Activated effector memory CD4-positive, alpha-beta T cell treated with Interleukin-2 at 50 U/mL for 16 hours (primary cell): Measurements from ENCODE around the gene JARID2.
A peak's percentile ranks its signal among the peaks of the same experiment; 100 is the strongest.

Source experiments
- DNase-seq: peaks from one replicate; pipeline ENCODE4 v3.0.0-alpha.2; 2020

JARID2 gene

GRCh38 chr6:15245361-15246216 is at the start of gene JARID2:
TSS of gene JARID2 (plus strand) at chr6:15246069. CDS start at chr6:15246540, 471 bp downstream.
- DNase-seq = peak; percentile 92

DNA sequence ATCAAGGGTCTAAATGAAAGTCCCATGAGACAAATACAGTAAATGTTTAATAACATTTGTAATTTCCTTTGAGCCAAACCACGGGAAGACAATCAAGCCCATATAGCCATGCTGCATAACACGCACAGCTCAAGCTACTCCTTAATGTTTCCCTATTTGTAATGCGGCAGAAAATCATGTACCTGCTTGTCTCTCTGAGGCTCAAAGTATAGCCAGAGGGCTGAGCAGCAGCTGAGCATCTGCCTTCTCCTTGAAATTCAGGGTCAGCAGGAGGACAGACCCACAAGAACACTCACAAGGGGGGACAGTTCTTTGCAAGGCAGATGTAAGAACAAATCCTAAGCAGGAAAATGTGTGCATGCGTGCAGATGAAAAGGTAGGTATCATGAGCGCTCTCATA is 45.8 kb upstream of the JARID2 start:
- no peak for DNase-seq

- no peak for DNase-seq
Measured at GRCh38 chr6:15205321-15205720, 40.5 kb upstream of the JARID2 start.

DNA sequence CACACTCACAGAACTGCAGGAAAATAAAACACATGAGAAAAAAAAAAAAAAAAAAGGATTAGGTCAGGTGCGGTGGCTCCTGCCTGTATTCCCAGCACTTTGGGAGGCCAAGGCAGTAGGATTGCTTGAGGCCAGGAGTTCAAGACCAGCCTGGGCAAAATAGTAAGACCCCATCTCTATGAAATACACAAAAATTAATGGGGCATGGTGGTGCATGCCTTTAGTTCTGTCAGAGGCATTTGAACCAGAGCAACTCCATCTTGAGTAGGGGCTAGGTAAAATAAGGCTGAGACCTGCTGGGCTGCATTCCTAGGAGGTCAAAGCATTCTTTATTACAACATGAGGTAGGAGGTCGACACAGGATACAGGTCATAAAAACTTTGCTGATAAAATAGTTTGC is 39.0 kb upstream of the JARID2 start:
- DNase-seq = no peak

DNA sequence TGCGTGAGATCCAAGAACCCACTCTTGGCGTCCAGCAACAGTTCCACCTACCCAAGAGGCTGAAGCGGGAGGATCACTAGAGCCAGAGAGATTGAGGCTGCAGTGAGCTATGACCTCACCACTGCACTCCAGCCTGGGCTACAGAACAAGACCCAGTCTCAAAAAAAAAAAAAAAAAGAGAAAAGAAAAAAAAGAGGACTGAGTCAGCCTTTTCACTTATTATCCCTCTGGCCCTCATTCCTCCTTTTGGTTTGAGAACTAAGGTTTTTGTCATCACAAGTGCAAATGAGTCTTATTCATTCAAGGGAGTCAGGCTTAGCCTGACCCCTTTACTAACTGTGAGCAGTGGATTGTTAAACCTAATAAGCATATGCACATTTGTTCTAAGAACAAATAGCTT is 37.9 kb upstream of the JARID2 start:
- DNase-seq = no peak

DNA sequence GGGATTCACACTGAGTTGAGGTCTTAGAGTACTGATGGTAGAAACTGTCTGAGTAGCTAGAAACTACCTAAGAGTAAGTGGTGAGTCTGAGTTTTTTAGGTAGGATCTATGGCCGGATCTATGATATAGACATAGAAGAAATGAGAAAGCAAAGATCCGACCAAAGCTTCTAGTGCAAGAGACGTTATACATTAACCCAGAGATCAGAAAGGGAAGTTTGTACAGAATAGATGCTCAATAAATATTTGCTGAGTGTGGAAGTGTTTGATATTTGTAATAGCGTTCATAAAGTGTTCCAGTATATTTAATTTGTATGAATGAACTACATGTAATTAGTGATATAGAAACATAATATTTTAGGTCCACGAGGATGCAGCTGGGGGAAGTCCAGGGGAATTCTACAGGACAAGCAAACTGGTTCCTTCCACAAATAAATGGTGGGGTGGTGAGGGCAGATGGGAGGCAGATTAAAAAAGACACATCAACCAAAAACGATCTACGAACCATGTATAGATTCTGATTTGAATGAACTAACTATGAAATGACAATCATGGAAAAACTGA is 31.9 kb upstream of the JARID2 start:
- no peak for DNase-seq

- no peak for DNase-seq
Measured at GRCh38 chr6:15218401-15218800, 27.5 kb upstream of the JARID2 start.

GRCh38 chr6:15220062-15220461 is 25.8 kb upstream of the JARID2 start:
- DNase-seq = no peak

- DNase-seq = no peak
Measured at GRCh38 chr6:15227827-15228318, 18.0 kb upstream of the JARID2 start.

GRCh38 chr6:15230827-15231226 is 15.0 kb upstream of the JARID2 start:
- DNase-seq = no peak

GRCh38 chr6:15232836-15233510 is 12.9 kb upstream of the JARID2 start:
- DNase-seq = no peak

DNA sequence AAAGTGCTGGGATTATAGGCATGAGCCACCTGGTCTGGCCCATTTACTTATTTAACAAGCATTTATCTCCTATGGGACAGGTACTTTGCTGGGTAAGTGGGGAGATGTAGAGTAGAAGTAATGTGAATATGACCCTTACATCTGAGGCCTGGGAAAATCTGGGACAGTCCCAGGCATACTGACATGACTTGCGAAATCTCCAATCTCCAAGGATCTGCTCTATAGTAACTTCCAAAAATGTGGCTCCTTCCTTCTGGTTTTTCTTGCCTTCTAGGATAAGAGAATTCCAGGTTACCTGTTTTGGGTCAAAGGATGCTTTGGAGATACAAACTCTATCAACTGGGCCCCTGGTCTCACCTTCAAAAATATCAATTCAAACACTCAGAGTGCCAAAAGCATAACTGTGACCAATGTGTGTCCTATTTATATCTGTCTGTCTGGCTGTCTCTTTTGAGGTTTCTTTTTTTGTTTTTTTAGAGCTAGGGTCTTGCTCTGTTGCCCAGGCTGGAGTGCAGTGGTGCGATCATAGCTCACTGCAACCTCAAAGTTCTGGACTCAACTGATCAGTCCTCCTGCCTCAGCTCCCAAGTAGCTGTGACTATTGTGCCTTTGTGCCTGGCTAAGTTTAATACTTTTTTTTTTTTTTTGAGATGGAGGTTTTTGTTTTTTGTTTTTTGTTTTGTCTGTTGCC is 11.7 kb upstream of the JARID2 start:
- DNase-seq = no peak

- DNase-seq = no peak
Measured at GRCh38 chr6:15239616-15240364, 6.1 kb upstream of the JARID2 start.

DNA sequence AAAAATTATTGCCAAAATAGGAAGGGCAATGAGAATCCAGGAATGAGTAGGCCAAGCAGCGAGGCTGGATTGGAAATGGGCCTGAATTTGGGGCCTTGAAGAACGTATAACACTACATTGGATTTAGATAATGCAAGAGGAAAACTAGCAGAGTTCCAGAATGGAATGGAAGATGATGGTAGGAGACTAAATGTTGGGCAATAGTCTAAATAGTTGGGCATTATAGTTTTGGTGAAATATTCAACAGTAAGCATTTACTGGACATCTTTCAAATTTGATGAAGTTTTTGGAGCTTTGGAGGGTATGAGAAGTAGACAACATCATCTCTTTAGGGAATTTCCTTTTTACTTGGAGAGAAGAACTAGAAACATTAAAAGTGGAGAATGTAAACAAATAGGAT is 3.4 kb upstream of the JARID2 start:
- DNase-seq = no peak

DNA sequence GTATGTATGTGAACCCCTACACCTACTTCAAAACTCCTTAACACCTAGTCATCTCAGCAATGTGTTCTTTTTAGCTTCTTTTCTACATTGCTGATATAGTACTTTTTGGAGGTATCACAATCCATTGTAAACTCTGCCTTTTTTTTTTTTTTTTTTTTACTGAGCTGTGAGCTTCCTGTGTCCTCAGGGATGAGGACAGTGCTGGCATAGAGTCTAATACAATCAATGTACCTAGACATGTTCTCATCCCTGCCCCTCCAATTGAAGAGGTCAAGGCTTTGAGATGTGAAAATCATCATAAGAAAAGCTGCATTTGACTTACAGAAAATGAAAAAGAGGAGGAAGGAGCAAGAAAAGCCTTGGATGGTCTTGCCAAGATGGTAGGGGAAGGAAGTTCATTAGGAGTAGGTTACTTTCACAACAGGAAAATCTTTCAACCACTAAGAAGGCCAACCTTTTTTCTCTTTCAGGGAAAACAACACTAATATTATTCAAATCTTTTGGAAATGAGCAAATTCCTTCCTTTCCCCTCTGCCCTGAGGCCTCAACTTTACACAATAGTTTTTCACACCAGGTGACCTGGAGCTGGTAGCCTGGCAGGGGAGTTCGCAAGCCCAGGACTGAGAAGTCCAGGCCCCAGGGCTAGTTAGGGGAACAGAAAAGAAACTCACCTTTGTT is 2.8 kb upstream of the JARID2 start:
- DNase-seq = no peak

DNA sequence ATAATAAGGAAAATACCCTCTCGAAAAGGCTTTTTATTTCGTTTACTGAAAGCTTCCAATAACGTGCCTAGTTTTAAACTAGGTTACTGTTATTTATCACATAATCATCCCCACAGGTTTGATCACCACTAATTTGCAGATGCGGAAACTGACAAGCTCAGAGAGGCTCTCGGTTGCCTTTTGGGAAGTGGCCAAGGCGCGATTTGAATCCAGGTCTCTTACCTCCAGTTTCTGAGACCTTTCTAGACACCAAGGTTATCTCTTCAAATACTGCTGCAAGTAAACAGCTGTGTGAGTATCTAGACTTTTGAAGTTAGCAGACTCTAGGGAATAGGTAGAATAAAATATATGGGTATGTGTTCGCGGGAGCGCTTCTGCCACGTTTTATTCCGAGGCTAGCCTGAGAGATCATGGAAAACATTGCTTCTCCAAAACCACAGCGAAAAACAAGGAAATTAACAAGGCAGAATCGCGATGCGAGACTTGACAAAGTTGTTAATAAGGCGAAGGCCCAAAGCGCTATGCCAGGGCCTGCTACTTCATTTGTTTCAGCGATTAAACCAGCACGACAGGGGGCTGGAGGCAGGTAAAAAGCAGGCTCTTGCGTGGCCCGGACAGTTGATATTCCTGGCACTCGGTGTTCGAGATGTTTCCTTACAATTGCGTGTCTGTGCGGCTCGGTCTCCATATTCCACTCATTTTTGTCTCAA is 1.8 kb upstream of the JARID2 start:
- DNase-seq = no peak

DNA sequence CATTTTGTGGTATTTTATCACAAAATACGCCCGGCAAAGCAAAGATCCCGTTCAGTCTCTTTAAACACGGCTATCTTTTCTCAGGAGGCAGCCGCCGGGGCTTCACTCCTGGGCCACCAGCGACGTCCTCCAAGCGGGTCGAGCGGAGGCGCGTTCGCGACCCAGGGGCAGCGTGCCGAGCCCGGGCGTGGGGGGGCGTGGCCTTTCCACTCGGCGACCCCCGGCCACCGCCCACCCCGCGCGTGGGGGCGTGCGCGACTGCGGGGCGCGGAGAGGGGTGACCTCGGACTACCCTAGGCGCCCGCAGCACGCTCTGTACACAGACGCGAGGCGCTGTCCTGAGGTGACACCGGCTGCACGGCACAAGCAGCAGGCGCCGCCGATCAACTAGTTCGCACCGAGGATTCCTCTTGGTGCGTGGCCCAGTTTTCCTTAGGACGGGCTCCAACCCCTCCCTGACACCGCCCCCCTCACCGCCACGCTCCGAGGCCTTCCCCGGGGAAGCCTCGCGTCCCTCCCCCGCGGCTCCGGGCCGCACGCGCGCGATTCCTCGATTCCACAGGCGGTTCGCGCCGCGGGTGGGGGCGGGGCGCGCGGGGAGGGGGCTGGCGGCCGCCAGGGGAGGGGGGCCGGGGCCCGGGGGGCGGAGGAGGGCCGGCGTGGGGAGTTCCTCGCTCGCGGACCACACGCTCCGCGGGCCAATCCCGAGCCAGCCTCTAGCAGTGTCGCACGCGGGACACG is 1.1 kb upstream of the JARID2 start:
- DNase-seq = no peak

DNA sequence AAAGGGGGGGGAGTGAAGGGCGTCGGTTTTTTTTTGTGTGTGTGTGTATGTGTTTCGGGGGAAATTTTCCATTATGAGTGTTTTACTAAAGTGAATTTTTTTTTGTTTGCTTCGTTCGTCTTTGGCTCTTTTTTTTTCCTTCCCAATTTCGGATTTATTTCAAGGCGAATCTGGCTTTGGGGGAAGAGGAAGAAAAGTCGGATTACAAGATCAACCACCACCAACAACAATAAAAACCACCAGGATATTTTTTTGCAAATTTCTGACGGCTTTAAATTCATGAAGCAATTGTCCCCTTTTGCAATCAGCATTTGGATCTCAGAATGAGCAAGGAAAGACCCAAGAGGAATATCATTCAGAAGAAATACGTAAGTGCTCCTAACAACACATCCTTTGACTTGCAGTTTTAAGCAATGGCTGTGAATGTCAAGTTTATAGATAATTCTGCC is 372 bp downstream of the JARID2 start:
- DNase-seq = no peak

GRCh38 chr6:15246666-15247499 is 1.0 kb downstream of the JARID2 start:
- peak; percentile 11 for DNase-seq
